DMS 273 (cell line): ENCODE measurements around the gene SLN.

ENCODE experiments used
- DNase-seq: peaks from one replicate; lab custom pipeline; 2025; ENCODE audit not compliant: unreplicated experiment; lab: John Stamatoyannopoulos, UW

SLN gene

DNA sequence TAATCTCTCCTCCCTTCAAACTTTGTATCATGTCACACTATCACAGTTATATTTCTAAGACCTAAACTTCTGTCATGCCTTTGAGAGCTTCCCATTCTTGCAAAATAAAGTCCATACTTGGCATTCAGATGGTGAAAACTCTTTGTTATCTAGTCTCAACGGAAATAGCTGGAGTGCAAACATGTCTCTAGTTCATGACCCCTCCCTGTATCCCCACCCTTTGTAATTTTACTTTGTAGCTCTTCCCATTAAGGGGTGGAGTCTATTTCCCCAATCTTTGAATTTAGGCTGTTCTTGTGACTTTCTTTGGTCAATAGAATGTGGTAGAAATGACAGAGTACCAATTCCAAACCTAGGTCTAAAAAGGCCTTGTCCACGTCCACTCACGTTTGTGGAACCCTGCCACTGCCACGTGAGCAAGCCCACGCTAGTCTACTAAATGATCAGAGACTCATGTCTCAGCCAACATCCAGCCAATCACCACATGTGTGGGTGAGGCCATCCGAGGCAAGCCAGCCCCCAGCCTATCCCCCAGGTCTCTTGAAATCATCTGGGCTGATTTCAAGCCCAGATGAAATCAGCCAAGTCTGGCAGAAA, 23.4 kb downstream of the SLN start:
- DNase-seq, result no peak

DNA sequence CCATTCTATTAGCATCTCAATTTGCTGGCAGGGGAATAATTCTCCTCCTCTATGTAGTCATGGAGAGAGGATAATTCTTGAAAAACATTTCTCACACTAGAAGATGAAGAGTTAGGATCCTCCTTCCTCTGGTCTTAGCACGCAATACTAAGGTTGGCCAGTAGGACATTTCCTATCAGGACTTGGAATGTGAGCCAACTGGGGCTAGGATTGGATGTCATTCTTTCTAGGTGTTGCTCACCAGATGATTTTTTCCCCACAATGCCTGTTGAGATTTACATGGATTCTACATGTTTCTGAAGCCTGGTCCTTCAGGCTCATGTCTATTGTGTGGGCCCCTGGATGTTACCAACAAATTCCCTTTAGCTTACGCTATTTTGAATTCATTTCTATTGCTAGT, 28.0 kb downstream of the SLN start:
- DNase-seq, result peak; percentile 53

DNA sequence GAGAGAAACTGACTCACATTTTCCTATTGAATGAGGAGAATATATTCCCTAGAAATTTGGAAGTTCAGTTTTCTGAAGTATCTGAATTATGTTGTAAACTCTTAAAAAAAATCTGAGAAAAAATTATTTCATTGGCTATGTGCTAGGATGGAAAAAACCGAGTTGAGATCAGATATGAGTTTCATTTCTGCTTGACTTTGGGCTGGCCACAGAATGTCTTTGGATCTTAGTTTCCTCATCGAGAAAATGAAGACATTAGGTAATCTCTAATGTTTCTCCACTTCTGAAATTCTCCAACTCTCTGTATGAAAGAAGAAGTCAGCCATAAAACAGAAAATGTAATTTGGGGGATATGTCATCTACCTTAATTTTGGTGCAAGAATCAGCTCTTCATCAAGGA, 28.8 kb downstream of the SLN start:
- no peak for DNase-seq

DNA sequence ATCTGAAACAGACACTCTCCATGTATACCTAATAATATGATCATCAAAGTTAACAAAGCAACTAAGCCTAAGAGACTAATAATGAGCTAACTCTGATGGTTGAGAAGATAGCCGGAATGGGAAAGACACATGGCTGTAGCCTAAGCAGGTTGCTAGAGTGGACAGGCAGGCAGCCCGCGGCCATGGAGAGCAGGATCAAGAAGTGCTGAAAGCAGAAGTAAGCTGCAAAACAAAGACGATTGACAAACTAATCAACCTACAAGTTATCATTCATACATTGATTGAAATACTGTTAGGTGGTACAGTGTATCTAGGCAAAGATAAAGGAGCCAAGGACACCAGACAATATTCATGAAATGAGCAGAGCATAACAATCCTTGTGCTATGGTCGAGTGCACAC, 29.3 kb downstream of the SLN start:
- DNase-seq, result no peak

DNA sequence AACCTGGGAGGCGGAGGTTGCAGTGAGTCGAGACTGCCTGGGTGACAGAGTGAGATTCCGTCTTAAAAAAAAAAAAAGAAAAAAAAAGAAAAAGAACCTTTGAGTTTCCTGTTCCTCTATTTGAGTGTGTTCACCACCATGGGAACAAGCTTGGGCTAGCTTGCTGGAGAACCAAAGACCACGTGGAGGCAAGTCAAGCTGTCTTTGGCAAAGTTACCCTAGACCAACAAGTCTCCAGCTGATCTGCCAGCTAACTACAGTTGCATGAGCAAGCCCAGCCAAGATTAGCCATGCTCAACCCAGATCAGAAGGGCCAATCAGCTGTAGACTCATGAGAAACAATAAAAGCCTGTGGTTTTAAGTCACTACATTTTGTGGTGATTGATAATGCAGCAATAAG, 29.7 kb downstream of the SLN start:
- no peak for DNase-seq

GRCh38 chr11:107679255-107680024, 32.4 kb downstream of the SLN start:
- no peak for DNase-seq

DNA sequence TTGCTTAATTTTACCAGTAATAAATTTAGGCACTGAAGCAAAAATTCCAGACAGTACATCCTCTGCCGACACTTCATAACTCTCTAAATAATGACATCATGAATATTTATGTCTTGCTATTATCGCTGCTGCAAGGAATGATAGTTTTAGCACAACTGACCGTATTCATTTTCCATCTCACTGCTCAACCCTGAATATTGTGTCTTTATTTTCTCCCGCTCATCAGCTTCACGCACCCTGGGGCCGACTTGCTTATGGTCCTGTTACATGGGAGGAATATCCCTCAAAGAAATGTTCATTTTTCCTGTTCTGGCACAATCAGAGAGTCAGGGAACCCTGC, 33.3 kb downstream of the SLN start:
- no peak for DNase-seq

DNA sequence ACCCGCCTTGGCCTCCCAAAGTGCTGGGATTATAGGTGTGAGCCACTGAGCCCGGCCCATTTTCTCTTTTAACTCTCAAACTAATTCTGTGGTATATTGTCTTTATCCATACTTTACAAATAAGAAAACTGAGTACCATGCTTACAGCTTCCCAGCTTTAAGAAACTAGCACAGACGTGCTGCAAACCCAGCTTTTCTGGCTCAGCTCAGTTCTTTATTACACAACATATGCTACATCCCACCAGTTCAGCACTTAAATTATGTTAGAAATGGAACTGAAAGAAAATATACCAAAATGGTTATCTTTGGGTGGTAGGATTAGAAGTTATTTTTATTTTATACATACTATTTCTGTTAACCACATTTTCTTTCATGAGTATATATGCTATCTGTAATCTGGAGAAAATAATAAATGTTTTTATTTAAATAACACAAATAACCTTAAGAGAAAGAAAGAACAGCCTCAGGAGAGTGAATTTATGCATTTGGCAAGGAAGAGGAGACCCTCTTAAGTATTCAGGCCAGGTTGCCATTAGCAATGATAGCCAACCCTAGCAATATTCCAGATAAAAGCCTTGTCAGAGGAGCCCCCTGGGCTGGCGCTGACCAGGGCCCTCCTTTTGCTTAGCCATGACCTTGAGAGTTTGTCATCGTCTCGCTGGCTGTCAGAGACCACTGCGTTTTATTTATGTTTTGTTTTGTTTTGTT, 33.8 kb downstream of the SLN start:
- peak; percentile 6 for DNase-seq

DNA sequence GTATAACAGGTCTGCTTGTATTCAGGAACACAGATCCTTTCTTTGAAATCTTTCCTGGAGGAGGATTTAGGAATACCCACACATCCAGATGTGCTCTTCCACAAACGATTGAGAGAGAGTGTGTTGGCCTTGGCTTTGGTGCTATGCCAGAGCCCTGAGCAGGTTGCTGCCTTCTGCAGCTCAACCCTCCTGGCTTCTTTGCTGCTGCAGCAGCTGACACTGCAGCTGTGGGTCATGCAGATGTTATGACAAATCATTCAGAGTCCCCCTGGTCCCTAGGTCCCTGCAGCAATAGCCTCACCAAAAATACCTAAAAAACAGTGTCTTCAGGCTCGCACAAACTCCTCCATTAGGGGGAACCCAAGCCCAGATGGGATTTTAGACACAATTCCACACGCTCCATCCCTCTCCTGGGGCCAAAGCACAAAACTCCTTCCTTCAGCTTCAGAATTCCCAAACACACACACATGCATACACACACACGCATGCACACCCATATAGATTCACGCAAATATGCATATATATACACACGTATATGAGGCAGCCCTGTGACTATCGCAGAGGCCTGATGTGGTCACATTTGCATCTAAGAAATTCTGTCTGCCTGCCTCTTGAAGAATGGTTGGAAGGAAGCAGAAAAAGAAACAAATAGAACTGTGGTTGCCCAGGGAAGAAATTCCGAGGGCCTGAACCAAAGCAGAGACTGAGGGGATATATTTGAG, 35.4 kb downstream of the SLN start:
- peak; percentile 6 for DNase-seq

GRCh38 chr11:107675902-107676301, 36.0 kb downstream of the SLN start:
- DNase-seq, result no peak

DNA sequence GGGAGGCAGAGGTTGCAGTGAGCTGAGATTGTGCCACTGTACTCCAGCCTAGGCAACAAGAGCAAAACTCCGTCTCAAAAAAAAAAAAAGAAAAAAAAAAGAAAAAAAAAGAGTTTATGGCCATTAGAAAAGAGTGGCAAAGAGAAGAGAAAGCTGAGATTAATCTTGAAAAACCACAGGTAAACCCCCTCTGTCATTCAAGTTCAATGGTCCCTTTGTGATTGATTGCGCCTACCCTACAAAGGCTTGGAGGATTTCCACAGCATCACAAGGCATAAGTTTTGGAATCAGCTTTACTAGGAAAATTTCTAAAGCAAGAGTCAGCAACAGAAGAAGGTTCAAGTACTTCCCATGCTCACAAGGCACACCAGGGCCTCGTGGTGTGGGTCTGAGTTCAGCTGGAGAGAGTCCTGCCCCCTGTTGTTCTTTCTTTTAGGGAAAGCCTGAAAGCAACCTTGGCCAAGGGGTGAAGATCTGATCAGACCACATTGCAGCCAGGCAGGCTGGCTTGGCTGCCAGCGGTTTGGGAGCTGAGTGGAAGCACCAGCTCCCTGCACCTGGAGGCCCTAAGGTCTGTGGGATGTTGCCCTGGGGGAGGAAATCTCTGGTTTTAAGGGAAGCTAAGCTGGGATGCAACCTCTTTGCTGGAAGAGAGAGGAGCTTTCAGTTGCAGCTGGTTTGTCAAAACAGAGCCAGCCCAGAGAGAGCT, 41.8 kb downstream of the SLN start:
- no peak for DNase-seq

DNA sequence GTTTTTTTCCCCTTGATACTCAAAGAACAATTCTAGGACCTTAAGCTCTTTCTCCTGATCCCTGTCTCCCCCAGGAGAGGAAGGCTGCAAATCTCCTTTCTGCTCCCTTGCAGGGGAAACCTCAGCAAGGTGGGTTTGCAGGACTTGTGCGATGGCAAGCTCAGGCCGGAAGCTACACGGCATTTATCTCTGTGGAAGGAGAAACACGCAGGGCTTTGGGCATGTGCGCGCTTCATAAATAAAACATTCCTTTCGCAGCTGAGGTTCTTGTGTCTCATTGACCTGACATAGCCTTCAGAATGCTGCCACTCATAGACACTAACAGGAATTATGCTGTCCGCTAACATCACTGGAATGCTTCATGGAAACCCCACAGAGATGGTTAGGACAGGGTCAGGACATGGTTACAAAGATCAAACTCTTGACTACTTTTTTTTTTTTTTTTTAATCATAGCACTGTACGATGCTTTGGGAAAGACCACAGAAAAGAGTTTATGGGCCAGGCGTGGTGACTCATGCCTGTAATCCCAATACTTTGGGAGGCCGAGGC, 42.6 kb downstream of the SLN start:
- DNase-seq, result no peak

DNA sequence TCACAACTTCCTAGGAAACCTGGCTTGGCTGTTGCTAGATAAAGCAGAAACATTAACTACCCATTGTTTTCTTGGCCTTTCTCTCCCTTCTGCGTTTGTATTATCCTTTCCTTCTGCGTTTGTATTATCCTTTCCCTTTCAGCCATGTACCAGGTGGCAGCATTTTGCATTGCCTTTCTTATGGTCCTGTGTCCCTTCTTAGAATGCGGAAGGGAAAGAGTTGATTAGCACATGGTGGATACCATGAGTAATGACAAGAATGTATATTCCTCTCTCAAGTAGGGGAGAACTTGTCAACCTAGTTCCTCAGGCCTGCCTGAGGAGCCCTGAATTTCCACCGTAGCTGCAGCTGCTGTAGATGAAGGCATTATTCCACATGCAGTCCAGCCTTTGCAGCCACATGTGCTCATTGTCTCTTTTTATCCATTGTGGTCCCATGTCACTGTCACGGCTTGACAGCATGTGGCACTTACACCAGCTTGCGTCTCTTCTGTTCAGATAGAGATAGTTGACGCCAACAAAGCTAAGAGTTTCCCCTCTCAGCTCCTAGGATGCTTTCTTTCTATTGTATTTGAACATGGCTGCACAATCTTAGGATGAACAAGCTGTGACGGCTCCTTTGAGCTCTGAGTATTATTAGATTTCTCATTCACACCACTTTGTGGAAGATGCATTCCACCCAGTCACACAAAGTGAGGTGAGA, 44.8 kb downstream of the SLN start:
- DNase-seq, result no peak

GRCh38 chr11:107665018-107665417, 46.8 kb downstream of the SLN start:
- DNase-seq, result peak; percentile 11

DNA sequence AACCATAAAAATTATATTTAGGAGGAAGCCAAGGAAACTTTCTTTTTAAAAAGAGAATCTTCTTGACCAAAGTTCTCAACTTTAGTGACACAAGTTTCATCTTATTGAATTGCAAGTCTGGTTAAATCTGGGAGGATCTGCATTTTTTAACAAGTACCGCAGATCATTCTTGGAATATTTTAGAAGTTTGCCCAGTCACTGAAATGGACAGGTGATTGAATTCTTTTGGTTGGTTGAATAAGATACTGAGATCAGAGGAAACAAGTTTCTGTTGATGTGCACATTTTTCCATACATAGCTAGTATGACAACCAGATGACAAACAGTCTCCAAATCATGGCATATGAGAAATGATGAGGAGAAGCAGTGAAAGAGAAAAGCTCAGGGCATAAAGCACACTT, 50.2 kb downstream of the SLN start:
- no peak for DNase-seq

DNA sequence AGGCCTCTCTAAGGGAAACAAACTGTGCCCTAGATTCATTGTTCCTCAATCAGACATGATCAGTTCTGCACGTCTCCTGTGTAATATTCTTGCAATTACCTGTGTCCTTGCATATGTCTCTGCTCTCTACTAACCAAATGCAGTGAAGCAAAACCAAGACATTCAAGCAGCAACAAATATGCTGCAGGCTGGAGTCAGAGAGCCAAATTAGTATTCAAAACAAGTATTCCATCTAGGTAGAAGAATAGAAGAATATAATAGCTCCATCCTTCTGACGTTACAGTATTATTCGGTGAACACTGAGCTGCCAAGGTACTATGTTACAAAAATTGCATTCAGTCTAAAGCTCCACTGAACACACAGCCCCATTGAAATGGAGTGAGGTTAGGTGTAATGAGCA, 51.8 kb downstream of the SLN start:
- no peak for DNase-seq

- DNase-seq, result no peak
Measured at GRCh38 chr11:107659310-107659709, 52.5 kb downstream of the SLN start.
